HEK293 (cell line): ENCODE data around the gene STX1B.

Experiments used
- ATF2 ChIP-seq: fragments of 450-650 bp; formaldehyde crosslinking; IDR thresholded peaks from 2 replicates; pipeline ENCODE4 v1.5.1; 2016; ENCODE audit warnings: missing biosample characterization, missing genetic modification characterization, low read depth
- BCL11B ChIP-seq: fragments of 450-650 bp; formaldehyde crosslinking; IDR thresholded peaks from 2 replicates; pipeline ENCODE4 v1.5.1; 2016; ENCODE audit warnings: low read depth, missing biosample characterization, missing genetic modification characterization
- KLF1 ChIP-seq: fragments of 450-650 bp; formaldehyde crosslinking; IDR thresholded peaks from 2 replicates; pipeline ENCODE4 v1.5.1; 2016; ENCODE audit warnings: missing biosample characterization, missing genetic modification characterization
- MEIS1 ChIP-seq: sonication (generic); formaldehyde crosslinking; IDR thresholded peaks from 2 replicates; pipeline ENCODE4 v1.8.1; 2022; ENCODE audit warnings: missing genetic modification reagents, mild to moderate bottlenecking, borderline replicate concordance
- PBX3 ChIP-seq: sonication (generic); formaldehyde crosslinking; IDR thresholded peaks from 2 replicates; pipeline ENCODE4 v1.8.1; 2022; ENCODE audit warnings: mild to moderate bottlenecking, moderate library complexity, missing genetic modification reagents
- PRDM2 ChIP-seq: fragments of 450-650 bp; formaldehyde crosslinking; IDR thresholded peaks from 2 replicates; pipeline ENCODE4 v1.5.1; 2016; ENCODE audit warnings: missing biosample characterization, missing genetic modification characterization, borderline replicate concordance
- PRDM4 ChIP-seq: fragments of 450-650 bp; formaldehyde crosslinking; IDR thresholded peaks from 2 replicates; pipeline ENCODE4 v1.5.1; 2017; ENCODE audit warnings: missing biosample characterization, missing genetic modification characterization
- REST ChIP-seq: fragments of 450-650 bp; formaldehyde crosslinking; IDR thresholded peaks from 2 replicates; pipeline ENCODE4 v1.5.1; 2016; ENCODE audit warnings: missing biosample characterization, missing genetic modification characterization
- SP3 ChIP-seq: fragments of 450-650 bp; formaldehyde crosslinking; IDR thresholded peaks from 2 replicates; pipeline ENCODE4 v1.5.1; 2016; ENCODE audit warnings: missing biosample characterization, missing genetic modification characterization
- TRIM28 ChIP-seq: IDR thresholded peaks from 2 replicates; pipeline ENCODE4 v1.6.1; 2011; ENCODE audit warnings: low read length, control low read depth, borderline replicate concordance
- ZBTB44 ChIP-seq: fragments of 450-650 bp; IDR thresholded peaks from 2 replicates; pipeline ENCODE4 v1.5.1; 2018; ENCODE audit warnings: missing biosample characterization, mild to moderate bottlenecking, missing genetic modification characterization
- ZNF10 ChIP-seq: fragments of 450-650 bp; formaldehyde crosslinking; IDR thresholded peaks from 2 replicates; pipeline ENCODE4 v1.5.1; 2017; ENCODE audit warnings: missing biosample characterization, missing genetic modification characterization
- ZNF174 ChIP-seq: fragments of 450-650 bp; formaldehyde crosslinking; IDR thresholded peaks from 2 replicates; pipeline ENCODE4 v1.5.0; 2017; ENCODE audit warnings: missing biosample characterization, mild to moderate bottlenecking, missing genetic modification characterization
- ZNF23 ChIP-seq: fragments of 450-650 bp; formaldehyde crosslinking; IDR thresholded peaks from 2 replicates; pipeline ENCODE4 v1.5.1; 2016; ENCODE audit warnings: missing biosample characterization, missing genetic modification characterization, borderline replicate concordance
- ZNF366 ChIP-seq: fragments of 450-650 bp; formaldehyde crosslinking; conservative IDR thresholded peaks from 2 replicates; pipeline ENCODE4 v1.5.1; 2016; ENCODE audit warnings: missing biosample characterization, missing genetic modification characterization
- ZNF404 ChIP-seq: fragments of 450-650 bp; formaldehyde crosslinking; IDR thresholded peaks from 2 replicates; pipeline ENCODE4 v1.5.1; 2017; ENCODE audit warnings: missing biosample characterization, missing genetic modification characterization
- ZNF658 ChIP-seq: fragments of 450-650 bp; formaldehyde crosslinking; IDR thresholded peaks from 2 replicates; pipeline ENCODE4; 2016; ENCODE audit warnings: missing biosample characterization, missing genetic modification characterization
- ZNF677 ChIP-seq: fragments of 450-650 bp; IDR thresholded peaks from 2 replicates; pipeline ENCODE4 v1.5.0; 2018; ENCODE audit warnings: missing biosample characterization, mild to moderate bottlenecking, missing genetic modification characterization, moderate library complexity
- ZNF692 ChIP-seq: fragments of 450-650 bp; formaldehyde crosslinking; IDR thresholded peaks from 2 replicates; pipeline ENCODE4 v1.5.1; 2016; ENCODE audit warnings: missing biosample characterization, missing genetic modification characterization
- ZNF843 ChIP-seq: fragments of 450-650 bp; formaldehyde crosslinking; IDR thresholded peaks from 2 replicates; pipeline ENCODE4 v1.5.1; 2016; ENCODE audit warnings: missing biosample characterization, missing genetic modification characterization

STX1B gene

GRCh38 chr16:31033709-31034492 lies 23.5 kb upstream of the STX1B start (continued):
- TF ChIP-seq ATF2 (tag by site-specific recombination) (no peak), REST (tag by site-specific recombination) (no peak), PRDM2 (tag by site-specific recombination) (peak; percentile 72; the same call in 1 of the 2 replicates), SP3 (peak; percentile 73), PRDM4 (no peak), ZNF677 (tag by site-specific recombination) (no peak), MEIS1 (no peak), TRIM28 (no peak), BCL11B (tag by site-specific recombination) (peak; percentile 89), ZNF23 (tag by site-specific recombination) (no peak), ZNF404 (no peak), PBX3 (CRISPR knock-in tag) (no peak), ZNF843 (tag by site-specific recombination) (0 out of 2 replicates have a peak, but pooled peaks have one; percentile 13), ZBTB44 (no peak), ZNF10 (tag by site-specific recombination) (no peak; the same call in 1 of the 2 replicates), ZNF658 (no peak), KLF1 (tag by site-specific recombination) (0 out of 2 replicates have a peak, but pooled peaks have one; percentile 24), ZNF174 (tag by site-specific recombination) (no peak), ZNF692 (0 out of 2 replicates have a peak, but pooled peaks have one; percentile 57), ZNF366 (0 out of 2 replicates have a peak, but pooled peaks have one; percentile 30)
